Heart left ventricle (tissue), 13 donors: ENCODE results near the gene MTUS2.

Experiments used
- CTCF ChIP-seq, 12 donors: fragments of 200-600 bp; sonication (generic) in 4 of 12; IDR thresholded peaks; one replicate each; pipeline versions ENCODE4 v1.5.0 to v1.8.0; 2018 to 2022; ENCODE audit warnings: antibody characterized with exemption in 12 of 12, mild to moderate bottlenecking in 5 of 12
- POLR2A ChIP-seq, 2 donors: fragments of 450-650 bp; IDR thresholded peaks; one replicate each; pipeline ENCODE4 v1.6.1; 2017; ENCODE audit warnings: antibody characterized with exemption in 2 of 2, mild to moderate bottlenecking in 2 of 2, moderate library complexity in 2 of 2
- donor health status: ischemic (EF 13 %, LVEDD 7.1; RV severe dilation, severe dysfunction).
- donor health status: DM: no; HTN: yes; CAD: no.
- donor health status: DM: no; HTN: no; CAD: no.
- donor health status: ischemic (EF 25% LVEDD 6.9; RV normal size, moderate dysfunction).
- donor health status: ischemic (EF 25% LVEDD 5.7; RV mildly dilated, moderate dysfunction).
- donor health status: ischemic (EF 35%, LVEDD 5.7; RV mildly dilated, moderate dysfunction).
- donor health status: nonischemic (EF 11% LVEDD 7.7; RV severe dilation, severe dysfunction).
- donor health status: DM: yes; HTN: yes; CAD: no.
- donor health status: PGD.
- donor health status: ischemic (EF 29% LVEDD 5.4; RV normal size, mild dysfunction).
- donor health status: nonischemic (EF 23%, LVEDD 6.1; RV moderate dilation, normal function).

GRCh38 chr13:29143847-29144246 is 323.7 kb downstream of the MTUS2 start:
- TF ChIP-seq CTCF (IDR thresholded peaks at IDR 0.05), result no peak
- TF ChIP-seq POLR2A (IDR thresholded peaks at IDR 0.05), result no peak
